ENCODE measurements around the gene TBC1D8.

DNA sequence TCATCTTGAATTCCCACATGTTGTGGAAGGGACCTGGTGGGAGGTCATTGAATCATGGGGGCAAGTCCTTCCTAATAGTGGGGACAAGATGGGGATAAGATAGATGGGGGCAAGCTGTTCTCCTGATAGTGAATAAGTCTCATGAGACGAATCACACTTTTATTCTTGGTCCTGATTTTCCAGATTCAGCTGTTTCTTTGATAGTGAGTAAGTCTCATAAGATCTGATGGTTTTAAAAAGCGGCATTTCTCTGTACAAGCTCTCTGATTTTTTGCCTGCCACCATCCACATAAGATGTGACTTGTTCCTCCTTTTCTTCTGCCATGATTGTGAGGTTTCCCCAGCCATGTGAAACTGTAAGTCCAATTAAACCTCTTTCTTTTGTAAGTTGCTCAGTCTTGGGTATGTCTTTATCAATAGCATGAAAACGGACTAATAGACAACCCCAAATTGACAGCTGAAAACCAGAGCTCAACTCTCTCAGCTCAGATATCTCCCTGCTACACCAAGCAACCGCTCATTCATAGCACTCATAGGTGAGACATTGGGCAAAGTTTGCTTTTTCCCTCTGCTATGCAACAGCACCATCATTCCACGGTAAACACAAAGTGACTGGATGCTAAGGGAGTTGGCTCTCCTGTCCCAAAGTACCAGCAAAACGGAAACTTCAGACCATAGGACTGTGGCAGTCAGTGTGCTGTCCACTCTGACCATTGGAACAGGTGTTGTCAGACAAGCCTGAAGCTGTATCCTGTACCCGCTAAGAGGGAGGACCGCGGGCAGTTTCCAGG, 44.9 kb upstream of the TBC1D8 start:
- TF ChIP-seq EZH2 (IDR thresholded peaks at IDR 0.05) (no peak), POLR2AphosphoS5 (IDR thresholded peaks at IDR 0.05; ENCODE audit: borderline replicate concordance, low read depth, low read length) (no peak), FOXP2 (optimal IDR thresholded peaks at IDR 0.05; ENCODE audit: control extremely low read depth, extremely low read length, insufficient read depth) (no peak)
